IMR-90 (cell line): ENCODE results near the gene IFT81.

Experiments
- BHLHE40 ChIP-seq: fragments of 150-350 bp; IDR thresholded peaks from 2 replicates; pipeline ENCODE4 v1.6.1; 2016; ENCODE audit warnings: mild to moderate bottlenecking, low read depth, low read length
- CEBPB ChIP-seq: IDR thresholded peaks from 2 replicates; pipeline ENCODE4 v1.6.1; 2012; ENCODE audit warnings: low read depth, low read length, improper control_type of control experiment
- FOS ChIP-seq: fragments of 150-350 bp; IDR thresholded peaks from 2 replicates; pipeline ENCODE4 v1.6.1; 2016; ENCODE audit warnings: low read depth, low read length
- MAFK ChIP-seq: IDR thresholded peaks from 2 replicates; pipeline ENCODE4 v1.6.1; 2012; ENCODE audit warnings: low read depth, low read length, improper control_type of control experiment
- MXI1 ChIP-seq: IDR thresholded peaks from 2 replicates; pipeline ENCODE4 v1.6.1; 2012; ENCODE audit warnings: low read depth, mild to moderate bottlenecking, low read length, moderate library complexity, borderline replicate concordance
- NFE2L2 ChIP-seq: fragments of 150-350 bp; IDR thresholded peaks from 2 replicates; pipeline ENCODE4 v1.6.1; 2016; ENCODE audit warnings: low read depth, mild to moderate bottlenecking, low read length
- POLR2A ChIP-seq: IDR thresholded peaks from 2 replicates; pipeline ENCODE4 v1.6.1; 2012; ENCODE audit warnings: mild to moderate bottlenecking, low read depth, low read length
- RAD21 ChIP-seq: IDR thresholded peaks from 2 replicates; pipeline ENCODE4 v1.6.1; 2012; ENCODE audit warnings: low read length, improper control_type of control experiment
- RCOR1 ChIP-seq: IDR thresholded peaks from 2 replicates; pipeline ENCODE4 v1.6.1; 2012; ENCODE audit warnings: mild to moderate bottlenecking, low read length, improper control_type of control experiment; ENCODE audit not compliant: insufficient replicate concordance
- RFX5 ChIP-seq: IDR thresholded peaks from 2 replicates; pipeline ENCODE4 v1.8.0; 2012; ENCODE audit warnings: low read depth, mild to moderate bottlenecking, low read length, moderate library complexity
- SMC3 ChIP-seq: fragments of 150-350 bp; IDR thresholded peaks from 2 replicates; pipeline ENCODE4 v1.6.1; 2016; ENCODE audit warnings: low read depth, mild to moderate bottlenecking, antibody characterized with exemption, low read length, moderate library complexity
- TF ChIP-seq, protein P1 (sequence below): fragments of 150-350 bp; IDR thresholded peaks from 2 replicates; pipeline ENCODE4 v1.6.1; 2017; ENCODE audit warnings: mild to moderate bottlenecking, antibody characterized with exemption, low read length, low read depth
- TF ChIP-seq, protein P2 (sequence below): conservative IDR thresholded peaks from 2 replicates; pipeline ENCODE4 v1.5.1; 2012; ENCODE audit warnings: mild to moderate bottlenecking, low read depth, low read length, improper control_type of control experiment

DNA sequence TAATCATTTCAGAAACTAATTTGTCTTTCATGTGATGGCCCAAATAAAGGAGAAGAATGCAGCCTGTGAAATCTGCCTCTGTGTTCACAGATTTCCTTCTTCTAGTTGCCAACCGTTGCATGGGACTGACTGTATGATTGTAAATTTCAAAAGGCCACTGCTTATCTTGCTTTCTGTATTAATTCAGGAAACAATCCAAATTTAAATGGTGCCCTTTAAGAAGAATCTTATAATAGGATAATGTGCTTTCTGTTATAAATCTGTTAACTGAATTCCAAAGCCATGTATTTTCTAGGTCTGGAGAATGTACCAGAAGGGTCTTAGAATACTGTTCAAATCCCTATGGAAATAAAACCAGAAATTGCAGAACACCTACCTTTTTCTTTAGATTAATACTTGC is 98.3 kb downstream of the IFT81 start:
- TF ChIP-seq, protein P1, sequence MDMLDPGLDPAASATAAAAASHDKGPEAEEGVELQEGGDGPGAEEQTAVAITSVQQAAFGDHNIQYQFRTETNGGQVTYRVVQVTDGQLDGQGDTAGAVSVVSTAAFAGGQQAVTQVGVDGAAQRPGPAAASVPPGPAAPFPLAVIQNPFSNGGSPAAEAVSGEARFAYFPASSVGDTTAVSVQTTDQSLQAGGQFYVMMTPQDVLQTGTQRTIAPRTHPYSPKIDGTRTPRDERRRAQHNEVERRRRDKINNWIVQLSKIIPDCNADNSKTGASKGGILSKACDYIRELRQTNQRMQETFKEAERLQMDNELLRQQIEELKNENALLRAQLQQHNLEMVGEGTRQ, result no peak
- TF ChIP-seq, protein P2, sequence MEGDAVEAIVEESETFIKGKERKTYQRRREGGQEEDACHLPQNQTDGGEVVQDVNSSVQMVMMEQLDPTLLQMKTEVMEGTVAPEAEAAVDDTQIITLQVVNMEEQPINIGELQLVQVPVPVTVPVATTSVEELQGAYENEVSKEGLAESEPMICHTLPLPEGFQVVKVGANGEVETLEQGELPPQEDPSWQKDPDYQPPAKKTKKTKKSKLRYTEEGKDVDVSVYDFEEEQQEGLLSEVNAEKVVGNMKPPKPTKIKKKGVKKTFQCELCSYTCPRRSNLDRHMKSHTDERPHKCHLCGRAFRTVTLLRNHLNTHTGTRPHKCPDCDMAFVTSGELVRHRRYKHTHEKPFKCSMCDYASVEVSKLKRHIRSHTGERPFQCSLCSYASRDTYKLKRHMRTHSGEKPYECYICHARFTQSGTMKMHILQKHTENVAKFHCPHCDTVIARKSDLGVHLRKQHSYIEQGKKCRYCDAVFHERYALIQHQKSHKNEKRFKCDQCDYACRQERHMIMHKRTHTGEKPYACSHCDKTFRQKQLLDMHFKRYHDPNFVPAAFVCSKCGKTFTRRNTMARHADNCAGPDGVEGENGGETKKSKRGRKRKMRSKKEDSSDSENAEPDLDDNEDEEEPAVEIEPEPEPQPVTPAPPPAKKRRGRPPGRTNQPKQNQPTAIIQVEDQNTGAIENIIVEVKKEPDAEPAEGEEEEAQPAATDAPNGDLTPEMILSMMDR, result no peak
- TF ChIP-seq POLR2A, result no peak
- no peak for TF ChIP-seq BHLHE40
- TF ChIP-seq RCOR1, result no peak
- TF ChIP-seq MAFK, result no peak
- no peak for TF ChIP-seq FOS
- no peak for TF ChIP-seq RAD21
- no peak for TF ChIP-seq SMC3
- no peak for TF ChIP-seq RFX5
- TF ChIP-seq NFE2L2, result no peak
- TF ChIP-seq MXI1, result no peak
- TF ChIP-seq CEBPB, result no peak
